Measurements from ENCODE around the gene HS3ST3A1.
"Not testable (repeated sequence)": the region's sequence is repeated elsewhere in the genome, so short reads cannot be mapped to it uniquely, and the experiment has no call there.

The HS3ST3A1 gene

DNA sequence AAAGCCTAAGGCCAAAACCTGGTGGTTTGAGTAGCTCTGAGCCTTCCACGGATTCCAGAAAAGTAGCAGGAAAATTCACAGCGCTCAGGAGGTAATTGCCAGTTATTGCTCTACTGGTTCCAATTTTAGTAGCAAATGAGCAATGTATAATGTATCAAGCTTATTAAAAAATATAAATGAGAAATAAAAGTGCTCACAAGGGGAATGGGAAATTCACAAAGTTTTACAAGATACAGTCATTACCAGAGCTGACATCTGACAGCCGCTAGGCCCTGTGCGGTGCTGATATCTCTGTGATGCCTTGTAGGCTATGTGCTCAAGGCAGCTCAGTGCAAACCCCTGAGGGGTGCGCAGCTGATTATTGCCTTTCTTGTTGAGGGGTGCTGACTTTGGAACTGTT, 47.5 kb downstream of the HS3ST3A1 start:
- no peaks in the 10 kb centered on the region for H3K27me3 ChIP-seq (replicated peaks; ENCODE audit: insufficient read depth, low read length)
- H3K4me3 ChIP-seq (ENCODE audit: low read length) = no peak overlapping the region
- TF ChIP-seq EZH2phosphoT487 (IDR thresholded peaks at IDR 0.05; ENCODE audit: low read length) = no peak
- TF ChIP-seq, protein P1, sequence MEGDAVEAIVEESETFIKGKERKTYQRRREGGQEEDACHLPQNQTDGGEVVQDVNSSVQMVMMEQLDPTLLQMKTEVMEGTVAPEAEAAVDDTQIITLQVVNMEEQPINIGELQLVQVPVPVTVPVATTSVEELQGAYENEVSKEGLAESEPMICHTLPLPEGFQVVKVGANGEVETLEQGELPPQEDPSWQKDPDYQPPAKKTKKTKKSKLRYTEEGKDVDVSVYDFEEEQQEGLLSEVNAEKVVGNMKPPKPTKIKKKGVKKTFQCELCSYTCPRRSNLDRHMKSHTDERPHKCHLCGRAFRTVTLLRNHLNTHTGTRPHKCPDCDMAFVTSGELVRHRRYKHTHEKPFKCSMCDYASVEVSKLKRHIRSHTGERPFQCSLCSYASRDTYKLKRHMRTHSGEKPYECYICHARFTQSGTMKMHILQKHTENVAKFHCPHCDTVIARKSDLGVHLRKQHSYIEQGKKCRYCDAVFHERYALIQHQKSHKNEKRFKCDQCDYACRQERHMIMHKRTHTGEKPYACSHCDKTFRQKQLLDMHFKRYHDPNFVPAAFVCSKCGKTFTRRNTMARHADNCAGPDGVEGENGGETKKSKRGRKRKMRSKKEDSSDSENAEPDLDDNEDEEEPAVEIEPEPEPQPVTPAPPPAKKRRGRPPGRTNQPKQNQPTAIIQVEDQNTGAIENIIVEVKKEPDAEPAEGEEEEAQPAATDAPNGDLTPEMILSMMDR (IDR thresholded peaks at IDR 0.05; ENCODE audit: low read length) = no peak
- no peak for TF ChIP-seq EZH2 (optimal IDR thresholded peaks at IDR 0.05; ENCODE audit: low read depth, low read length)
- no peaks in the 10 kb centered on the region for H3K9me2 ChIP-seq (replicated peaks; ENCODE audit: insufficient read depth, low read length)
- no peak for DNase-seq
- no peak overlapping the region for H3K4me2 ChIP-seq (ENCODE audit: low read depth, low read length)
- no peak overlapping the region for H2AFZ ChIP-seq (ENCODE audit: low read length)
- no peaks in the 10 kb centered on the region for H3K36me3 ChIP-seq (replicated peaks; ENCODE audit: insufficient read depth, low read length)
- no peaks in the 10 kb centered on the region for H3K9me3 ChIP-seq (replicated peaks; ENCODE audit: insufficient read depth, low read length)
- H3K9ac ChIP-seq (ENCODE audit: low read length) = no peak overlapping the region
- no peaks in the 10 kb centered on the region for H4K20me1 ChIP-seq (ENCODE audit: insufficient read depth, low read length)
- H3F3A ChIP-seq (ENCODE audit: insufficient read depth, low read length) = no peaks in the 10 kb centered on the region
- H3K4me1 ChIP-seq (ENCODE audit: low read length) = no peaks in the 10 kb centered on the region
- no peak overlapping the region for H3K27ac ChIP-seq (ENCODE audit: low read length)
- no peaks in the 10 kb centered on the region for H3K79me2 ChIP-seq (ENCODE audit: low read length)

DNA sequence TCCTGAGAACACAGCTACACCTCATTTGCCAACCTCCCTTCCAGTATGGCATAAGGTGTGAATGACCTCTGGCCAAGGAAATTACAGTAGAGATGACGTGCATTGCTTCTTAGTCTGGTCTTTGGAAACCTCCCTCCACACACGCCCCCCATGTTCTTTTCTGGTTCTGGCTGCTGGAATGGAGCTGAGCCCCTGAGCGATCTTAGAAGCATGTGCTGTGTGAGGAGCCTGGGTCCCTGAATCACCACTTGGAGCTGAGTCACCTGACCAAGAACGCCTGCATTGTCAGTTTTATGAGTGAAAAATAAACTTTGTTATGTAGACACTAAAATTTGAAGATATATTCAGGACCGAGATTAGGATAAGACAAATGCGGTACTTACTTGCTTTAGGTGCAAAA, 51.4 kb downstream of the HS3ST3A1 start:
- no peak overlapping the region for H3K27ac ChIP-seq (ENCODE audit: low read length)
- no peaks in the 10 kb centered on the region for H3F3A ChIP-seq (ENCODE audit: insufficient read depth, low read length)

GRCh38 chr17:13548576-13548975, 53.2 kb downstream of the HS3ST3A1 start:
- not testable (repeated sequence) for H3K9ac ChIP-seq (ENCODE audit: low read length); H4K20me1 ChIP-seq (ENCODE audit: insufficient read depth, low read length); H3K4me1 ChIP-seq (ENCODE audit: low read length); H3K27ac ChIP-seq (ENCODE audit: low read length); H3K4me3 ChIP-seq (ENCODE audit: low read length); H3K9me2 ChIP-seq (replicated peaks; ENCODE audit: insufficient read depth, low read length); H3K27me3 ChIP-seq (replicated peaks; ENCODE audit: insufficient read depth, low read length); H3K9me3 ChIP-seq (replicated peaks; ENCODE audit: insufficient read depth, low read length); H3K4me2 ChIP-seq (ENCODE audit: low read depth, low read length); H3K79me2 ChIP-seq (ENCODE audit: low read length); DNase-seq; H2AFZ ChIP-seq (ENCODE audit: low read length); H3F3A ChIP-seq (ENCODE audit: insufficient read depth, low read length); H3K36me3 ChIP-seq (replicated peaks; ENCODE audit: insufficient read depth, low read length)

More for the DNA sequence above, 51.4 kb downstream of the HS3ST3A1 start:
- Histone ChIP-seq H3K9ac (ENCODE audit: low read length) (no peak overlapping the region), H3K9me2 (replicated peaks; ENCODE audit: insufficient read depth, low read length) (no peaks in the 10 kb centered on the region), H3K4me3 (ENCODE audit: low read length) (no peak overlapping the region), H4K20me1 (ENCODE audit: insufficient read depth, low read length) (no peaks in the 10 kb centered on the region), H3K79me2 (ENCODE audit: low read length) (no peaks in the 10 kb centered on the region), H3K9me3 (replicated peaks; ENCODE audit: insufficient read depth, low read length) (no peaks in the 10 kb centered on the region), H3K4me2 (ENCODE audit: low read depth, low read length) (no peak overlapping the region), H3K27me3 (replicated peaks; ENCODE audit: insufficient read depth, low read length) (no peaks in the 10 kb centered on the region), H3K4me1 (ENCODE audit: low read length) (no peaks in the 10 kb centered on the region), H2AFZ (ENCODE audit: low read length) (no peak overlapping the region), H3K36me3 (replicated peaks; ENCODE audit: insufficient read depth, low read length) (no peaks in the 10 kb centered on the region)
- TF ChIP-seq EZH2phosphoT487 (IDR thresholded peaks at IDR 0.05; ENCODE audit: low read length) (no peak), EZH2 (optimal IDR thresholded peaks at IDR 0.05; ENCODE audit: low read depth, low read length) (no peak)
- TF ChIP-seq, protein P1 (IDR thresholded peaks at IDR 0.05; ENCODE audit: low read length) = no peak
- no peak for DNase-seq

GRCh38 chr17:13546851-13547250, 54.9 kb downstream of the HS3ST3A1 start:
- H3K9ac ChIP-seq (ENCODE audit: low read length) = no peak overlapping the region
- no peak overlapping the region for H3K27ac ChIP-seq (ENCODE audit: low read length)
- TF ChIP-seq, protein P1 (IDR thresholded peaks at IDR 0.05; ENCODE audit: low read length) = no peak
- TF ChIP-seq EZH2phosphoT487 (IDR thresholded peaks at IDR 0.05; ENCODE audit: low read length) (no peak), EZH2 (optimal IDR thresholded peaks at IDR 0.05; ENCODE audit: low read depth, low read length) (no peak)

More at GRCh38 chr17:13546851-13547250, 54.9 kb downstream of the HS3ST3A1 start:
- Histone ChIP-seq H3K4me1 (ENCODE audit: low read length) (no peaks in the 10 kb centered on the region), H4K20me1 (ENCODE audit: insufficient read depth, low read length) (no peaks in the 10 kb centered on the region), H3K4me2 (ENCODE audit: low read depth, low read length) (no peak overlapping the region), H3K27me3 (replicated peaks; ENCODE audit: insufficient read depth, low read length) (no peaks in the 10 kb centered on the region), H3K9me3 (replicated peaks; ENCODE audit: insufficient read depth, low read length) (no peaks in the 10 kb centered on the region), H3K4me3 (ENCODE audit: low read length) (no peak overlapping the region), H3K9me2 (replicated peaks; ENCODE audit: insufficient read depth, low read length) (no peaks in the 10 kb centered on the region), H3K79me2 (ENCODE audit: low read length) (no peaks in the 10 kb centered on the region), H3F3A (ENCODE audit: insufficient read depth, low read length) (no peaks in the 10 kb centered on the region), H3K36me3 (replicated peaks; ENCODE audit: insufficient read depth, low read length) (no peaks in the 10 kb centered on the region), H2AFZ (ENCODE audit: low read length) (no peak overlapping the region)
- no peak for DNase-seq
